ENCODE data around the gene NSF. TPM values are rescaled to one million over a fixed set of nuclear protein-coding genes. Genes with fewer than 3 reads are reported as not detected.

NSF gene
- total RNA-seq, 4 donors from 2014 or later = 19.9 to 23.8 (median 21.8) TPM

DNA sequence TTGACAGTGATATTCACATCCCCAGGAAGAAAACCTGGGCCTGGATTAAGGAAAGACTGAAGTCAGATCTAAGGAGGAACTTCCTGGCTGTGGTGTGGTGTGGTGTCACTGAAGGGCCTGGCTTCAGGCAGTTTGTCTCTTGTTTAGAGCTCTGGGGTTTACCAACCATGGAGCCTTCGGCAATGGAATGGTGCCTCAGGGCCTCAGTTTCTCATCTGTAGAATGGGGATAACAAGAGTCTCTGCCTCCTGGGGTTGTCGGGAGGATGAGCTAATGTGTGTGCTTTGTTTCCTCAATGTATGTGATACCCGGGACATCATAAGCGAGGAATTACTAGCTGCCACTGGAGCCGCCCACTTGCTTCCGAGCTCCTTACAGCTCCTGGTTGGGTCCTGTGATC, 215.3 kb downstream of the NSF start:
- ATAC-seq (ENCODE audit: low FRiP score) = no peak
- TF ChIP-seq, protein P1, sequence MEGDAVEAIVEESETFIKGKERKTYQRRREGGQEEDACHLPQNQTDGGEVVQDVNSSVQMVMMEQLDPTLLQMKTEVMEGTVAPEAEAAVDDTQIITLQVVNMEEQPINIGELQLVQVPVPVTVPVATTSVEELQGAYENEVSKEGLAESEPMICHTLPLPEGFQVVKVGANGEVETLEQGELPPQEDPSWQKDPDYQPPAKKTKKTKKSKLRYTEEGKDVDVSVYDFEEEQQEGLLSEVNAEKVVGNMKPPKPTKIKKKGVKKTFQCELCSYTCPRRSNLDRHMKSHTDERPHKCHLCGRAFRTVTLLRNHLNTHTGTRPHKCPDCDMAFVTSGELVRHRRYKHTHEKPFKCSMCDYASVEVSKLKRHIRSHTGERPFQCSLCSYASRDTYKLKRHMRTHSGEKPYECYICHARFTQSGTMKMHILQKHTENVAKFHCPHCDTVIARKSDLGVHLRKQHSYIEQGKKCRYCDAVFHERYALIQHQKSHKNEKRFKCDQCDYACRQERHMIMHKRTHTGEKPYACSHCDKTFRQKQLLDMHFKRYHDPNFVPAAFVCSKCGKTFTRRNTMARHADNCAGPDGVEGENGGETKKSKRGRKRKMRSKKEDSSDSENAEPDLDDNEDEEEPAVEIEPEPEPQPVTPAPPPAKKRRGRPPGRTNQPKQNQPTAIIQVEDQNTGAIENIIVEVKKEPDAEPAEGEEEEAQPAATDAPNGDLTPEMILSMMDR (IDR thresholded peaks at IDR 0.05) = no peak
- no peak for DNase-seq (ENCODE audit: low spot score)

Other genes with a start within 250 kb of the NSF start
- 10 to 100 TPM in 2 of 4 donors, 1 to 10 TPM in 2; 7.0 to 19.4 (median 10.7) TPM for gene ARL17B, start 228.9 kb upstream of the NSF start, total RNA-seq
- gene LRRC37A2, start 78.2 kb upstream of the NSF start, total RNA-seq = 10 to 100 TPM in 2 of 4 donors, 1 to 10 TPM in 2; 7.7 to 18.3 (median 11.4) TPM
- 10 to 100 TPM in 1 of 4 donors, 1 to 10 TPM in 3; 5.3 to 15.3 (median 9.6) TPM for gene ARL17A, start 11.0 kb upstream of the NSF start, total RNA-seq
- gene WNT3, start 228.0 kb downstream of the NSF start, total RNA-seq = 1 to 10 TPM in 3 of 4 donors, under 1 TPM in 1; 0.82 to 2.1 (median 1.2) TPM